Subcutaneous adipose tissue (tissue), 4 donors: ENCODE measurements around the gene ELMOD3. TPM values are rescaled to one million over a fixed set of nuclear protein-coding genes. Genes with fewer than 3 reads are reported as not detected.

Experiments
- CTCF ChIP-seq: fragments of 450-650 bp; IDR thresholded peaks from one replicate; pipeline ENCODE4 v1.5.1; 2016; ENCODE audit warnings: low read depth, mild to moderate bottlenecking, control low read depth, antibody characterized with exemption, moderate library complexity
- small RNA-seq: library from RNA; depleted of rRNA; stranded (forward); fragments of <200 nt; gene quantifications from one replicate; pipeline ENCODE3, GENCODE V24; 2016
- total RNA-seq, 4 donors: library from RNA; depleted of rRNA; stranded (reverse); fragments of >200 nt; gene quantifications; one replicate each; pipeline ENCODE4 v1.1.0, GENCODE V29; 2016

The ELMOD3 gene
- total RNA-seq, 4 donors from 2014 or later = 34.5 to 192 (median 88.3) TPM

- TF ChIP-seq CTCF = no peak
Observed at GRCh38 chr2:85440729-85441128, 86.2 kb downstream of the ELMOD3 start.

Small RNAs within 50 kb of the gene (small RNA-seq; reads per million reads assigned to genes)
- gene AC062037.1 (not detected), gene AC062037.2 (not detected), gene RF00019 (0.49 reads per million), gene RN7SL113P (not detected)

Other genes with a start within 250 kb of the ELMOD3 start
- 10 to 100 TPM in 1 of 4 donors, 1 to 10 TPM in 3; 2.7 to 10.3 (median 8.2) TPM for gene TCF7L1, start 221.4 kb upstream of the ELMOD3 start, total RNA-seq
- 100 to 1,000 TPM; 114 to 169 (median 151) TPM for gene TGOLN2, start 26.8 kb upstream of the ELMOD3 start, total RNA-seq
- 100 to 1,000 TPM; 257 to 687 (median 392) TPM for gene RETSAT, start 241 bp upstream of the ELMOD3 start, total RNA-seq
- gene CAPG, start 55.6 kb downstream of the ELMOD3 start, total RNA-seq = 100 to 1,000 TPM in 2 of 4 donors, 10 to 100 TPM in 2; 80.7 to 616 (median 167) TPM
- gene SH2D6, start 63.9 kb downstream of the ELMOD3 start, total RNA-seq = 1 to 10 TPM in 1 of 4 donors, not detected in 3; 2.8 TPM
- gene MAT2A, start 184.4 kb downstream of the ELMOD3 start, total RNA-seq = 100 to 1,000 TPM; 181 to 259 (median 219) TPM
- 10 to 100 TPM; 26.5 to 53.3 (median 30.8) TPM for gene GGCX, start 206.7 kb downstream of the ELMOD3 start, total RNA-seq
- gene VAMP8, start 222.8 kb downstream of the ELMOD3 start, total RNA-seq = 100 to 1,000 TPM in 1 of 4 donors, 10 to 100 TPM in 2, 1 to 10 TPM in 1; 6.2 to 140 (median 34.8) TPM
- 100 to 1,000 TPM in 1 of 4 donors, 10 to 100 TPM in 3; 57.7 to 132 (median 67.7) TPM for gene VAMP5, start 229.7 kb downstream of the ELMOD3 start, total RNA-seq
- gene RNF181, start 241.0 kb downstream of the ELMOD3 start, total RNA-seq = 100 to 1,000 TPM; 150 to 213 (median 158) TPM
- gene TMEM150A, start 247.9 kb downstream of the ELMOD3 start, total RNA-seq = 10 to 100 TPM; 14.3 to 21.4 (median 17.6) TPM